DMS53 treated with DMSO at 0.1 percent for 48 hours (cell line): ENCODE data around the gene BCR.

Experiments used
- DNase-seq: peaks from one replicate; lab custom pipeline; 2025; ENCODE audit not compliant: unreplicated experiment; lab: John Stamatoyannopoulos, UW

BCR gene

GRCh38 chr22:23215294-23216241 is 35.3 kb downstream of the BCR start:
- DNase-seq, result no peak

- DNase-seq, result no peak
Observed at GRCh38 chr22:23216461-23217170, 36.3 kb downstream of the BCR start.

- no peak for DNase-seq
Observed at GRCh38 chr22:23217171-23218052, 37.1 kb downstream of the BCR start.

- DNase-seq, result no peak
Observed at GRCh38 chr22:23218053-23218866, 38.0 kb downstream of the BCR start.

- DNase-seq, result peak; percentile 61
Observed at GRCh38 chr22:23218867-23219251, 38.5 kb downstream of the BCR start.

GRCh38 chr22:23219317-23219716 is 39.0 kb downstream of the BCR start:
- no peak for DNase-seq

- DNase-seq, result peak; percentile 16
Observed at GRCh38 chr22:23219822-23220484, 39.6 kb downstream of the BCR start.

GRCh38 chr22:23220485-23221350 is 40.4 kb downstream of the BCR start:
- DNase-seq, result no peak

GRCh38 chr22:23221351-23221804 is 41.1 kb downstream of the BCR start:
- DNase-seq, result no peak

GRCh38 chr22:23222033-23222792 is 41.9 kb downstream of the BCR start:
- no peak for DNase-seq

- DNase-seq, result no peak
Observed at GRCh38 chr22:23222793-23223568, 42.7 kb downstream of the BCR start.

GRCh38 chr22:23223569-23224317 is 43.4 kb downstream of the BCR start:
- no peak for DNase-seq

- no peak for DNase-seq
Observed at GRCh38 chr22:23224846-23225245, 44.5 kb downstream of the BCR start.

GRCh38 chr22:23225337-23225723 is 45.0 kb downstream of the BCR start:
- no peak for DNase-seq

GRCh38 chr22:23225724-23226496 is 45.6 kb downstream of the BCR start:
- no peak for DNase-seq

GRCh38 chr22:23226497-23226850 is 46.2 kb downstream of the BCR start:
- DNase-seq, result no peak
